GM19239 (cell line): ENCODE results near the gene MATCAP1.

Experiments
- DNase-seq: peaks from one replicate; pipeline ENCODE4 v3.0.0; 2011; ENCODE audit warnings: low spot score; ENCODE audit not compliant: insufficient read length
- FAIRE-seq: peaks from 2 replicates; lab custom pipeline; 2011; peaks lifted over from hg19 to GRCh38; lab: Jason Lieb, UNC

Gene MATCAP1

DNA sequence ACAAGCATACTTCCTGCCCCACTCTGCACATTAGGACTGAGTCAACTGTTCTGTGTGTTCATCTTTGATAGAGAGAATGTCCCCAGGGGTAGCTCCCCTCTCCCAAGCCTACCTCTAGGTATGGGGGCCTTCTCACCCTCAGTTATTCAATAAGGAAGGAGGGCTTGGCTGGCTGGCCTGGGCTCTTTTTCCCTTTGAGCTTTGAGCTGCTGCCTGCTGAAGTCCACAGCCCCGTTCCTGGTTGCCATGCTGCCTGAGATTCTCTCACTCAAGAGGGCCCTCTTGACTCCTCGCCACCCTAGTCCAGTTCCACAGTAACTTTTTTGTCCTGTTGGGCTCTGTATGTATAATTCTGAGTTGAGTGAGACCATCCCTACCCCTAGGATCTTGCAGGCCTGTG is 38.0 kb downstream of the MATCAP1 start:
- FAIRE-seq, result no peak
- no peak for DNase-seq

DNA sequence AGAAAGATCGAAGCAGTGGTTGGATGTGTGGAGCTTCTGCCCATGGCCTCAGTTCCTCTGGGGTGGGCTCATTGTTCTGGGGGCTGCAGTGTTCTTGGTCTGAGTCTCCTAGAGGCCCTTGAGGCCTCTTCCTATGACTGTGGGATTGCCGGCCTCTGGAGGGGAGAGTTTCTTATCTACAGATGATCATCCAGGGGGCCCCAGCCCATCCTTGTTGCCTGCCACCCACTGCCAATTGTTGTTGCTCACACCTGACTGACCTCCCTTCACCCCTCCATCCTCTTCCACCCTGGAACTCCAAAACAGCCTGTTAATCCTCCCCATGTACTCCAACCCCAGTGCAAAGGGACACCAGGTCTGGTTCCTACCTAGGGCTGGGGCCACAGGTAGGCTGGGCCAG is 38.8 kb downstream of the MATCAP1 start:
- FAIRE-seq, result no peak

GRCh38 chr16:67142342-67142741 is 41.4 kb downstream of the MATCAP1 start:
- no peak for FAIRE-seq
- DNase-seq, result no peak

More for the DNA sequence above, 38.8 kb downstream of the MATCAP1 start:
- no peak for DNase-seq

GRCh38 chr16:67141391-67141790 is 42.4 kb downstream of the MATCAP1 start:
- no peak for DNase-seq
- no peak for FAIRE-seq

DNA sequence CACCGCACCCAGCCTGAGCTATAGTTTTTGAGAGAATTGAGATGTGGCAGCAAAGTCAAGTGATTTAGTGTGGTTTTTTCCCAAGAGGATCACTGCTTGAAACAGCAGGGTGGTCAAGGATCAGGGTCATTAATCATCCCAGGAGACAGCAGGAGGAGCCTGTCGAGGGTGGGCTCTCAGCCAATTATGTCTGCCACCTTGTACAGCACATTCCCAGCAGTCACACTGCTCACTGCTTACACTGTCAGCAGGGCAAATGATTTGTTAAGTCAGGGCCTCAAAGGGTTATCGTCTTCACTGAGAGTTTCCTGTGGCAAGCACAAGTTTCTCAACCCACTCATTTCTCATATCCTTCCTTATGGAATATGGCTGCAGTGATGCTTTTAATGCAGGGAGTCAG is 46.2 kb downstream of the MATCAP1 start:
- no peak for DNase-seq
- FAIRE-seq, result no peak

- FAIRE-seq, result no peak
- no peak for DNase-seq
Observed at GRCh38 chr16:67129422-67129821, 54.3 kb downstream of the MATCAP1 start.

GRCh38 chr16:67128887-67129286 is 54.9 kb downstream of the MATCAP1 start:
- no peak for DNase-seq
- FAIRE-seq, result no peak

- FAIRE-seq, result no peak
Observed at GRCh38 chr16:67128417-67128816, 55.3 kb downstream of the MATCAP1 start.

More at GRCh38 chr16:67128417-67128816, 55.3 kb downstream of the MATCAP1 start:
- no peak for DNase-seq
